ENCODE results near the gene USB1.

DNA sequence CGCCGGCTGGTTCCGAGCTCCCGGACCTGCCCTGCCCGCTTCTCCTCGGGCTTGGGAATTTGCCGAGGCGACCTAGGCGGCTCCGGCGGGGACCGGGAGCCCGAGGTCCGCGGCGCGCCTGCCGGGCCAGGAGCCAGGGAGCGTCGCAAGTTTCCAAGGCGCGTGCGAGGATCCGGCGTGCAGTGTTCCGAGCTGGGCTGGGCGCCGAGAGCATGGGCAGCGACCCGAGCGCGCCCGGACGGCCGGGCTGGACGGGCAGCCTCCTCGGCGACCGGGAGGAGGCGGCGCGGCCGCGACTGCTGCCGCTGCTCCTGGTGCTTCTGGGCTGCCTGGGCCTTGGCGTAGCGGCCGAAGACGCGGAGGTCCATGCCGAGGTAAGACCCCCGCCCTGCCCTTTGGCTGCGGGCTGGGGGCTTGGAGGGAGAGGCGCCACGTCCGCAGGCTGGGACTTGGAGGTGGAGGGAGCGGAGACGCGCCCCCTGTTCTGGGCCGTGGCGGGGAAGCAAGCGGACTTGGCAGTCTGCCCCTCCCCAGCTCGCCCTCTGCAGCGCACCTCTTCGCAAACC lies 25.0 kb downstream of the USB1 start:
- TF ChIP-seq, protein P1, sequence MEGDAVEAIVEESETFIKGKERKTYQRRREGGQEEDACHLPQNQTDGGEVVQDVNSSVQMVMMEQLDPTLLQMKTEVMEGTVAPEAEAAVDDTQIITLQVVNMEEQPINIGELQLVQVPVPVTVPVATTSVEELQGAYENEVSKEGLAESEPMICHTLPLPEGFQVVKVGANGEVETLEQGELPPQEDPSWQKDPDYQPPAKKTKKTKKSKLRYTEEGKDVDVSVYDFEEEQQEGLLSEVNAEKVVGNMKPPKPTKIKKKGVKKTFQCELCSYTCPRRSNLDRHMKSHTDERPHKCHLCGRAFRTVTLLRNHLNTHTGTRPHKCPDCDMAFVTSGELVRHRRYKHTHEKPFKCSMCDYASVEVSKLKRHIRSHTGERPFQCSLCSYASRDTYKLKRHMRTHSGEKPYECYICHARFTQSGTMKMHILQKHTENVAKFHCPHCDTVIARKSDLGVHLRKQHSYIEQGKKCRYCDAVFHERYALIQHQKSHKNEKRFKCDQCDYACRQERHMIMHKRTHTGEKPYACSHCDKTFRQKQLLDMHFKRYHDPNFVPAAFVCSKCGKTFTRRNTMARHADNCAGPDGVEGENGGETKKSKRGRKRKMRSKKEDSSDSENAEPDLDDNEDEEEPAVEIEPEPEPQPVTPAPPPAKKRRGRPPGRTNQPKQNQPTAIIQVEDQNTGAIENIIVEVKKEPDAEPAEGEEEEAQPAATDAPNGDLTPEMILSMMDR (conservative IDR thresholded peaks at IDR 0.05): no peak
- no peak for TF ChIP-seq EZH2 (IDR thresholded peaks at IDR 0.05; ENCODE audit: low read depth)
